GM12878 (cell line): Measurements from ENCODE around the gene NRG3. TPM values are rescaled to one million over a fixed set of nuclear protein-coding genes. Genes with fewer than 3 reads are reported as not detected.

Source experiments
- ATAC-seq: fragments of 200-7000 bp; cut with Tn5 transposase; 3 replicates; pipeline ENCODE4 v1.9.1; 2020; ENCODE audit warnings: mild to moderate bottlenecking, moderate library complexity
- BruUV-seq: library from RNA; stranded (reverse); fragments of 400-500 nt; replicated peaks from 2 replicates; lab custom pipeline; 2021; lab: Mats Ljungman, UMichigan
- CTCF ChIA-PET: fragments of 300-600 bp; sonication (Branson Sonifier 250); formaldehyde crosslinking; extraction: SDS; loops from one replicate; lab custom pipeline; 2021; ENCODE audit warnings: inconsistent platforms; lab: Yijun Ruan, JAX
- POLR2A ChIA-PET: fragments of 350-600 bp; formaldehyde crosslinking; extraction: SDS; loops from one replicate; lab custom pipeline; 2021; ENCODE audit warnings: inconsistent platforms; lab: Charles Lee
- RAD21 ChIA-PET: fragments of 300-600 bp; sonication (Branson Sonifier 250); formaldehyde crosslinking; loops from one replicate; lab custom pipeline; 2023; ENCODE audit warnings: antibody characterized with exemption; ENCODE audit not compliant: unreplicated experiment; lab: Charles Lee
- SMC1A ChIA-PET: fragments of 300-600 bp; sonication (Branson Sonifier 250); formaldehyde crosslinking; loops from one replicate; lab custom pipeline; 2023; ENCODE audit not compliant: unreplicated experiment, uncharacterized antibody; lab: Charles Lee
- DNase-seq: peaks from one replicate; pipeline ENCODE4 v3.0.0-alpha.2; 2011; ENCODE audit warnings: low read depth, low spot score
- FAIRE-seq: peaks from 3 replicates; lab custom pipeline; 2011; peaks lifted over from hg19 to GRCh38; lab: Jason Lieb, UNC
- H2AFZ ChIP-seq: 2 replicates; pipeline ENCODE4 v1.6.0; 2011; ENCODE audit warnings: low read depth, low read length, control low read depth; ENCODE audit not compliant: control insufficient read depth
- H3K27ac ChIP-seq: 2 replicates; pipeline ENCODE4 v1.5.1; 2011; ENCODE audit warnings: control low read depth; ENCODE audit not compliant: control insufficient read depth, insufficient read depth
- H3K27me3 ChIP-seq, 2 experiments: replicated peaks in 1 of 2; 2 replicates each; pipeline versions ENCODE4 v1.6.0 to v1.6.1; 2011; ENCODE audit warnings: low read length in 1 of 2; ENCODE audit not compliant: control insufficient read depth in 2 of 2, insufficient read depth in 2 of 2
- H3K36me3 ChIP-seq, 2 experiments: 2 replicates each; pipeline ENCODE4 v1.5.1; 2011; ENCODE audit warnings: low read length in 1 of 2; ENCODE audit not compliant: control insufficient read depth in 2 of 2, insufficient read depth in 2 of 2
- H3K4me1 ChIP-seq: 2 replicates; pipeline ENCODE4 v1.6.1; 2011; ENCODE audit warnings: mild to moderate bottlenecking, low read length, moderate library complexity, mixed read lengths; ENCODE audit not compliant: control insufficient read depth, insufficient read depth
- H3K4me2 ChIP-seq: 2 replicates; pipeline ENCODE4 v1.6.0; 2011; ENCODE audit warnings: control low read depth; ENCODE audit not compliant: control insufficient read depth, insufficient read depth
- H3K4me3 ChIP-seq: fragments of 200-600 bp; sonication (generic); 2 replicates; pipeline ENCODE4 v1.5.1; 2016
- H3K79me2 ChIP-seq: 2 replicates; pipeline ENCODE4 v1.6.0; 2011; ENCODE audit warnings: low read length; ENCODE audit not compliant: control insufficient read depth, insufficient read depth
- H3K9ac ChIP-seq: 2 replicates; pipeline ENCODE4 v1.8.0; 2011; ENCODE audit warnings: low read length, control low read depth, mixed read lengths; ENCODE audit not compliant: control insufficient read depth, insufficient read depth
- H3K9me3 ChIP-seq: replicated peaks from 3 replicates; pipeline ENCODE4 v1.5.1; 2011; ENCODE audit warnings: mild to moderate bottlenecking, low read length; ENCODE audit not compliant: control insufficient read depth, insufficient read depth
- H4K20me1 ChIP-seq: 2 replicates; pipeline ENCODE4 v1.6.0; 2011; ENCODE audit not compliant: control insufficient read depth, insufficient read depth
- CREM ChIP-seq: IDR thresholded peaks from 2 replicates; pipeline ENCODE4 v1.6.1; 2014; ENCODE audit warnings: antibody characterized with exemption, low read depth
- IRF3 ChIP-seq: fragments of 450-650 bp; IDR thresholded peaks from 2 replicates; pipeline ENCODE4 v1.6.1; 2014; ENCODE audit warnings: mild to moderate bottlenecking
- NRF1 ChIP-seq: conservative IDR thresholded peaks from 2 replicates; pipeline ENCODE4 v1.6.1; 2011; ENCODE audit warnings: mild to moderate bottlenecking, low read depth, low read length, improper control_type of control experiment
- POLR2A ChIP-seq: IDR thresholded peaks from 2 replicates; pipeline ENCODE4 v1.6.1; 2011; ENCODE audit warnings: low read depth, mild to moderate bottlenecking, low read length
- RAD21 ChIP-seq: IDR thresholded peaks from 2 replicates; pipeline ENCODE4 v1.6.1; 2011; ENCODE audit warnings: mild to moderate bottlenecking, low read depth, low read length, moderate library complexity; ENCODE audit not compliant: insufficient read depth
- SUPT20H ChIP-seq: IDR thresholded peaks from 2 replicates; pipeline ENCODE4 v1.6.1; 2011; ENCODE audit warnings: low read depth, mild to moderate bottlenecking, low read length, moderate library complexity, borderline replicate concordance; ENCODE audit not compliant: control insufficient read depth
- USF1 ChIP-seq: IDR thresholded peaks from 2 replicates; pipeline ENCODE4 v1.6.1; 2011; ENCODE audit warnings: borderline replicate concordance, low read depth, mild to moderate bottlenecking, moderate library complexity, mixed read lengths, low read length; ENCODE audit not compliant: insufficient read depth; ENCODE audit errors: extremely low read length
- YY1 ChIP-seq: IDR thresholded peaks from 2 replicates; pipeline ENCODE4 v1.6.1; 2011; ENCODE audit warnings: low read depth, mild to moderate bottlenecking, low read length
- ZBTB4 ChIP-seq: fragments of 450-650 bp; formaldehyde crosslinking; IDR thresholded peaks from 2 replicates; pipeline ENCODE4 v1.4.0; 2022; ENCODE audit warnings: mild to moderate bottlenecking, moderate library complexity
- WGBS: methylation state at CpG from one replicate; pipeline ENCODE4 v1.1.6; 2016; ENCODE audit warnings: low lambda C conversion rate; ENCODE audit not compliant: insufficient replicate concordance, insufficient coverage; ENCODE audit errors: missing lambda C conversion rate; 5-methylcytosine and 5-hydroxymethylcytosine counted together
- in situ Hi-C: fragments of 300-500 bp; cut with MboI; formaldehyde crosslinking; loops from 9 replicates; pipeline ENCODE4 v1.14.3; 2018; ENCODE audit warnings: mixed read lengths
- intact Hi-C: fragments of 100-400 bp; cut with micrococcal nuclease; formaldehyde crosslinking; loops from one replicate; pipeline ENCODE4 v1.14.2; 2022; ENCODE audit not compliant: unreplicated experiment
- polyA plus RNA-seq, 11 experiments: library from polyadenylated mRNA; depleted of rRNA in 4 of 11; unstranded in 6 of 11; stranded (reverse) in 5 of 11; fragments of >200 nt; fragmentation: Nextera tagmentation in 4 of 11; fragmentation: Illumina TruSeq in 1 of 11; extraction: Ambion mirVana in 4 of 11; extraction: Trizol in 1 of 11; gene quantifications; 1 replicate in 1 of 11; 2 replicates in 10 of 11; pipeline versions ENCODE4 v1.2.1 to v1.2.3, GENCODE V29; 2011 to 2016; ENCODE audit warnings: inconsistent platforms in 2 of 11, missing spikeins in 2 of 11, low read depth in 1 of 11
- total RNA-seq, 4 experiments: library from RNA; depleted of rRNA in 3 of 4; stranded (reverse); fragments of >200 nt in 3 of 4; fragmentation: Illumina TruSeq in 1 of 4; extraction: Trizol in 1 of 4; gene quantifications; 2 replicates each; pipeline versions ENCODE4 v1.2.1 to v1.2.3, GENCODE V29; 2013 to 2021
- TF ChIP-seq, protein P1 (sequence below): IDR thresholded peaks from 2 replicates; pipeline ENCODE4 v1.6.1; 2012; ENCODE audit warnings: mild to moderate bottlenecking, low read depth, low read length

NRG3 gene
- total and polyA plus RNA-seq, 10 of the 15 experiments (the other 5 are each of a cell fraction or from before 2014, with no cell fraction given), result 0.03 to 0.41 (median 0.17) TPM; not detected in 3

- no peaks in the 10 kb centered on the region for H3K9me3 ChIP-seq
- no peaks in the 10 kb centered on the region for H3K79me2 ChIP-seq
- FAIRE-seq, result no peak
- H3K4me2 ChIP-seq, result no peak overlapping the region
- intact Hi-C loops (no loop called here), in situ Hi-C loops (no loop called here)
- CTCF ChIA-PET, result no interaction called here
- H3K36me3 ChIP-seq, result no peaks in the 10 kb centered on the region
- TF ChIP-seq, protein P1, sequence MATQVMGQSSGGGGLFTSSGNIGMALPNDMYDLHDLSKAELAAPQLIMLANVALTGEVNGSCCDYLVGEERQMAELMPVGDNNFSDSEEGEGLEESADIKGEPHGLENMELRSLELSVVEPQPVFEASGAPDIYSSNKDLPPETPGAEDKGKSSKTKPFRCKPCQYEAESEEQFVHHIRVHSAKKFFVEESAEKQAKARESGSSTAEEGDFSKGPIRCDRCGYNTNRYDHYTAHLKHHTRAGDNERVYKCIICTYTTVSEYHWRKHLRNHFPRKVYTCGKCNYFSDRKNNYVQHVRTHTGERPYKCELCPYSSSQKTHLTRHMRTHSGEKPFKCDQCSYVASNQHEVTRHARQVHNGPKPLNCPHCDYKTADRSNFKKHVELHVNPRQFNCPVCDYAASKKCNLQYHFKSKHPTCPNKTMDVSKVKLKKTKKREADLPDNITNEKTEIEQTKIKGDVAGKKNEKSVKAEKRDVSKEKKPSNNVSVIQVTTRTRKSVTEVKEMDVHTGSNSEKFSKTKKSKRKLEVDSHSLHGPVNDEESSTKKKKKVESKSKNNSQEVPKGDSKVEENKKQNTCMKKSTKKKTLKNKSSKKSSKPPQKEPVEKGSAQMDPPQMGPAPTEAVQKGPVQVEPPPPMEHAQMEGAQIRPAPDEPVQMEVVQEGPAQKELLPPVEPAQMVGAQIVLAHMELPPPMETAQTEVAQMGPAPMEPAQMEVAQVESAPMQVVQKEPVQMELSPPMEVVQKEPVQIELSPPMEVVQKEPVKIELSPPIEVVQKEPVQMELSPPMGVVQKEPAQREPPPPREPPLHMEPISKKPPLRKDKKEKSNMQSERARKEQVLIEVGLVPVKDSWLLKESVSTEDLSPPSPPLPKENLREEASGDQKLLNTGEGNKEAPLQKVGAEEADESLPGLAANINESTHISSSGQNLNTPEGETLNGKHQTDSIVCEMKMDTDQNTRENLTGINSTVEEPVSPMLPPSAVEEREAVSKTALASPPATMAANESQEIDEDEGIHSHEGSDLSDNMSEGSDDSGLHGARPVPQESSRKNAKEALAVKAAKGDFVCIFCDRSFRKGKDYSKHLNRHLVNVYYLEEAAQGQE, result no peak
- TF ChIP-seq IRF3 (no peak), ZBTB4 (CRISPR knock-in tag) (no peak), CREM (no peak), USF1 (no peak), NRF1 (no peak), SUPT20H (no peak), POLR2A (no peak), RAD21 (no peak), YY1 (no peak)
- no peaks in the 10 kb centered on the region for H4K20me1 ChIP-seq
- no TSS peak for BruUV-seq
- 10% methylated on average over 3 of the region's 3 CpGs for WGBS
- no peak overlapping the region for H3K9ac ChIP-seq
- no peak overlapping the region for H3K4me3 ChIP-seq
- H3K4me1 ChIP-seq, result no peaks in the 10 kb centered on the region
- no peak overlapping the region for H2AFZ ChIP-seq
- no peak overlapping the region for H3K27ac ChIP-seq
- POLR2A ChIA-PET, result no interaction called here
- SMC1A ChIA-PET, result no interaction called here
- DNase-seq, result no peak
- RAD21 ChIA-PET, result no interaction called here
- no peaks in the 10 kb centered on the region for H3K27me3 ChIP-seq
- no peak for ATAC-seq
These were observed 679.4 kb downstream of the NRG3 start for GRCh38 chr10:82554381-82554780.
